ENCODE measurements around the gene CSTPP1. TPM values are rescaled to one million over a fixed set of nuclear protein-coding genes. Genes with fewer than 3 reads are reported as not detected.
"Not testable (repeated sequence)": the region's sequence is repeated elsewhere in the genome, so short reads cannot be mapped to it uniquely, and the experiment has no call there.

CSTPP1 gene
- total RNA-seq, 3 donors from 2014 or later (not counting 1 experiment from before 2014, with no cell fraction given): 16.2 to 17.8 (median 16.9) TPM

DNA sequence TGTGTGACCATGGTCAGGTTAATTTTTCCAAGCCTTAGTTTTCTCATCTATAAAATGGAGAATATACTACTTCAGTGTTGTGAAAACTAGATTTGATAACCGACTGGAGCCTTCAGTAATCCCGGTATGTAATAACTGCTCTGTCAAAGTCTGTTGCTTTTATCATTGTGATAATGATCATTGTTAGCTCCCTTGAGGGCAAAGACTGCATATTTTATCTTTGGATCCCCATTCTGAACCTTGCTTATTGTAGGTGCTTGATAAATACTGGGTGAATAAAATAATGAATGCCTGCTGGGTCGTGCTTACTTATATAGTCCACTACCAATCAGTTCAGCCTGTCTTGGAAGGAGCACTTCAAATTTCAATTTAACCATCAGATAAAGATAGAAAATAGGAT is 134.8 kb downstream of the CSTPP1 start:
- Histone ChIP-seq H3K27ac (ENCODE audit: low read length) (no peak overlapping the region), H3K4me1 (ENCODE audit: control insufficient read depth, insufficient read depth, low read length) (no peaks in the 10 kb centered on the region), H3K4me3 (ENCODE audit: low read length) (no peak overlapping the region), H3K9me3 (ENCODE audit: control insufficient read depth, insufficient read depth, low read length) (no peaks in the 10 kb centered on the region), H3K36me3 (ENCODE audit: control insufficient read depth, insufficient read depth, low read length) (no peaks in the 10 kb centered on the region), H3K27me3 (ENCODE audit: control insufficient read depth, insufficient read depth, low read length) (no peaks in the 10 kb centered on the region)
- ATAC-seq (no peak), DNase-seq (no peak)
- TF ChIP-seq, protein P1, sequence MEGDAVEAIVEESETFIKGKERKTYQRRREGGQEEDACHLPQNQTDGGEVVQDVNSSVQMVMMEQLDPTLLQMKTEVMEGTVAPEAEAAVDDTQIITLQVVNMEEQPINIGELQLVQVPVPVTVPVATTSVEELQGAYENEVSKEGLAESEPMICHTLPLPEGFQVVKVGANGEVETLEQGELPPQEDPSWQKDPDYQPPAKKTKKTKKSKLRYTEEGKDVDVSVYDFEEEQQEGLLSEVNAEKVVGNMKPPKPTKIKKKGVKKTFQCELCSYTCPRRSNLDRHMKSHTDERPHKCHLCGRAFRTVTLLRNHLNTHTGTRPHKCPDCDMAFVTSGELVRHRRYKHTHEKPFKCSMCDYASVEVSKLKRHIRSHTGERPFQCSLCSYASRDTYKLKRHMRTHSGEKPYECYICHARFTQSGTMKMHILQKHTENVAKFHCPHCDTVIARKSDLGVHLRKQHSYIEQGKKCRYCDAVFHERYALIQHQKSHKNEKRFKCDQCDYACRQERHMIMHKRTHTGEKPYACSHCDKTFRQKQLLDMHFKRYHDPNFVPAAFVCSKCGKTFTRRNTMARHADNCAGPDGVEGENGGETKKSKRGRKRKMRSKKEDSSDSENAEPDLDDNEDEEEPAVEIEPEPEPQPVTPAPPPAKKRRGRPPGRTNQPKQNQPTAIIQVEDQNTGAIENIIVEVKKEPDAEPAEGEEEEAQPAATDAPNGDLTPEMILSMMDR (IDR thresholded peaks at IDR 0.05): no peak
- no peaks in the 10 kb centered on the region for H3K9me3 Mint-ChIP-seq
- WGBS (ENCODE audit: insufficient coverage): 94% methylated on average over 2 of the region's 3 CpGs
- no peak overlapping the region for H3K27ac Mint-ChIP-seq
- H3K4me1 Mint-ChIP-seq: no peaks in the 10 kb centered on the region
- no peaks in the 10 kb centered on the region for H3K27me3 Mint-ChIP-seq (ENCODE audit: low read depth in 2 of 2)
- H3K36me3 Mint-ChIP-seq: no peaks in the 10 kb centered on the region
- H3K4me3 Mint-ChIP-seq: no peak overlapping the region
- intact Hi-C loops (cut with micrococcal nuclease): no loop called here

DNA sequence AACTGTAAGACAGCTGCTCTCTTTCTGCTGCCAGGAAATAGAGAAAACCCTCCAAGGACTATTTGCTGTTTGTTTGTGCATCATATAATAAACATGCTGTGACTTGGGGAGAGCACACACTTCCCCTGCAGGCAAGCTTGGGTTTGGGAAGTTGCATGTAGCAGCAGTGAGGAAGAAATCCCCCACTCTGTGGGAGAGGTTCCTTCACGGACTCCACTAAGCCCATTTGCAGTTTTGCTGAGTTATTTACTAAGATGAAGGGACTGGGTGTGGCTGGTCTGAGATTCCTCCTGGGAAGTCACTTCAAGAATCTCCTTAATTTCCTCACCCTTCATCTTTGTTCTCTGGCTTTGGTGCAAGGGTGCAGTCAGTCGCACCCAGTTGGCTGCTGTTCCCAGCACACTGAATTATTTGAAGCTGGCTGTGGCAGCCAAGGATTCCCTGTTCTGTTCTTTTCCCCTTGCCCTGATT is 135.3 kb downstream of the CSTPP1 start:
- Histone ChIP-seq H3K4me1 (ENCODE audit: control insufficient read depth, insufficient read depth, low read length) (no peaks in the 10 kb centered on the region), H3K27me3 (ENCODE audit: control insufficient read depth, insufficient read depth, low read length) (no peaks in the 10 kb centered on the region), H3K4me3 (ENCODE audit: low read length) (no peak overlapping the region), H3K9me3 (ENCODE audit: control insufficient read depth, insufficient read depth, low read length) (no peaks in the 10 kb centered on the region), H3K27ac (ENCODE audit: low read length) (no peak overlapping the region), H3K36me3 (ENCODE audit: control insufficient read depth, insufficient read depth, low read length) (no peaks in the 10 kb centered on the region)
- Mint-ChIP-seq H3K36me3 (no peaks in the 10 kb centered on the region), H3K4me3 (no peak overlapping the region), H3K27me3 (ENCODE audit: low read depth in 2 of 2) (no peaks in the 10 kb centered on the region), H3K4me1 (no peaks in the 10 kb centered on the region), H3K9me3 (no peaks in the 10 kb centered on the region), H3K27ac (no peak overlapping the region)
- WGBS (ENCODE audit: insufficient coverage): 87% methylated on average over 2 of the region's 2 CpGs
- DNase-seq (no peak), ATAC-seq (no peak)
- intact Hi-C loops (cut with micrococcal nuclease): no loop called here
- TF ChIP-seq, protein P1 (IDR thresholded peaks at IDR 0.05): no peak

DNA sequence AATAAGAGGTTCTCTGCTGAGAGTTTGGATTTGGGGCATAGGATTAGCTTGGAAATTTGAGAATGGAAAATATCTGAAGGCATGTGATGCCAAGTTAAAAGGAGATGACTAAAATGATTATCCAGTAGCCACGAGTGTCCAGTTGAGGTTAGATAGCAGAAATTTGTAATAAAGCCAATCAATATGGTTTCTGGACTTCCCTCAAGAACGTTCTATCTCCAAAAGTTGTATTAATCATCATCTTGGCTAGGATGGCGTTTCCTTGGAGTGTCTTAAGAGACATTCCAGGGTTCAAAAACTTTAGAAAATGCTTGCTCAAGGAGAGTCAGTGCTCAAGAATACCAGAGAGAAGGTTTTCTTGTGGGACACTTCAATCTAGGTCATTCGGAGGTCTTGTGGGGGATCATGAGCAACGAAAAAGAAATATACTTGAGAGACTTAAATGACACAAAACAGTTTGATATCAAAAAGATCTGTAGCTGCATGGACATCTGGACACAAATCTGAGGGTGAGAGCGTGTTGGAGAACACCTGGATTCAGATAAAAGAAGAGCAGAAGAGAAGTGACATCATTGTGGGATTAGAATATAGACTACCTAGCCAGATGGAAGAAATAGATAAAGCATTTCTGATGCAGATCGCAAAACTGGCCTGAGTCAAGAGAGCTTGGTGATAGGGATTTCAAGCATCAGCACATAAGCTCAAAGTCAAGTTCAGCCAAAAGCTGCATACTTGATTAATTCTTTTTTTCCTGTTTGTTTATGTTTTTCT is 142.4 kb downstream of the CSTPP1 start:
- WGBS (ENCODE audit: insufficient coverage): 83% methylated on average over 7 of the region's 7 CpGs
- ATAC-seq: no peak

DNA sequence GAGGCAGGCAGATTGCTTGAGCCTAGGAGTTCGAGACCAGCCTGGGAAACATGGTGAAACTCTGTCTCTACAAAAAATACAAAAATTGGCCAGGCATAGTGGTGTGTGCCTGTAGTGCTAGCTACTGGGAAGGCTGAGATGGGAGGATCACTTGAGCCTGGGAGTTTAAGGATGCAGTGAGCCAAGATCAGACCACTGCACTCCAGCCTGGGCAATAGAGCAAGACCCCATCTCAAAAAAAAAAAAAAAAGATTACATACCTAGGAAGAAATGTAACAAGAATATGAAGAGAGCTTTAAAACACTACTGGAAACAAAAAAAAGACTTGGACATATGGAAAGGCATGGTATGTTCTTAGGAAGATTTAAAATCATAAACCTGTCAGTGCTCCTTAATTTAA is 144.2 kb downstream of the CSTPP1 start:
- H3K9me3 Mint-ChIP-seq; intact Hi-C loops (cut with micrococcal nuclease); H3K9me3 ChIP-seq (ENCODE audit: control insufficient read depth, insufficient read depth, low read length); H3K27ac Mint-ChIP-seq; H3K4me1 Mint-ChIP-seq; H3K4me1 ChIP-seq (ENCODE audit: control insufficient read depth, insufficient read depth, low read length); H3K27me3 ChIP-seq (ENCODE audit: control insufficient read depth, insufficient read depth, low read length); H3K27ac ChIP-seq (ENCODE audit: low read length); ATAC-seq; H3K4me3 ChIP-seq (ENCODE audit: low read length); H3K4me3 Mint-ChIP-seq; DNase-seq; H3K27me3 Mint-ChIP-seq (ENCODE audit: low read depth in 2 of 2); H3K36me3 Mint-ChIP-seq; H3K36me3 ChIP-seq (ENCODE audit: control insufficient read depth, insufficient read depth, low read length): not testable (repeated sequence)
- 100% methylated on average over 1 of the region's 1 CpG for WGBS (ENCODE audit: insufficient coverage)

More for the DNA sequence above, 142.4 kb downstream of the CSTPP1 start:
- Mint-ChIP-seq H3K27me3 (ENCODE audit: low read depth in 2 of 2) (no peaks in the 10 kb centered on the region), H3K9me3 (no peaks in the 10 kb centered on the region), H3K36me3 (no peaks in the 10 kb centered on the region), H3K4me3 (no peak overlapping the region), H3K4me1 (peaks cover 3 to 5% of the 10 kb centered on the region in 2 donors), H3K27ac (no peak overlapping the region)
- no peaks in the 10 kb centered on the region for H3K9me3 ChIP-seq (ENCODE audit: control insufficient read depth, insufficient read depth, low read length)
- H3K27me3 ChIP-seq (ENCODE audit: control insufficient read depth, insufficient read depth, low read length): no peaks in the 10 kb centered on the region
- H3K27ac ChIP-seq (ENCODE audit: low read length): no peak overlapping the region
- TF ChIP-seq, protein P1 (IDR thresholded peaks at IDR 0.05): no peak
- intact Hi-C loops (cut with micrococcal nuclease): no loop called here
- no peak overlapping the region for H3K4me3 ChIP-seq (ENCODE audit: low read length)
- no peaks in the 10 kb centered on the region for H3K4me1 ChIP-seq (ENCODE audit: control insufficient read depth, insufficient read depth, low read length)
- no peak for DNase-seq
- H3K36me3 ChIP-seq (ENCODE audit: control insufficient read depth, insufficient read depth, low read length): no peaks in the 10 kb centered on the region
